Keratinocyte (primary cell): ENCODE measurements around the gene OR10V1. TPM values are rescaled to one million over a fixed set of nuclear protein-coding genes. Genes with fewer than 3 reads are reported as not detected.

ENCODE experiments used
- DNase-seq: peaks from one replicate; pipeline ENCODE4 v3.0.0-alpha.2; 2011; ENCODE audit warnings: low read depth, missing footprints, low spot score
- FAIRE-seq: peaks from 2 replicates; lab custom pipeline; 2011; peaks lifted over from hg19 to GRCh38; lab: Jason Lieb, UNC
- H2AFZ ChIP-seq: 2 replicates; pipeline ENCODE4 v1.6.0; 2012; ENCODE audit warnings: low read length, control low read depth, inconsistent platforms; ENCODE audit not compliant: control insufficient read depth
- H3K27ac ChIP-seq: 2 replicates; pipeline ENCODE4 v1.5.1; 2011; ENCODE audit warnings: low read length; ENCODE audit not compliant: control insufficient read depth, insufficient read depth
- H3K27me3 ChIP-seq: 3 replicates; pipeline ENCODE4 v1.6.0; 2011; ENCODE audit warnings: low read length; ENCODE audit not compliant: control insufficient read depth, insufficient read depth; ENCODE audit errors: extremely low read depth
- H3K36me3 ChIP-seq, 2 experiments: 2 replicates in 1 of 2; 3 replicates in 1 of 2; pipeline ENCODE4 v1.5.1; 2011; ENCODE audit warnings: low read length in 2 of 2, mild to moderate bottlenecking in 1 of 2; ENCODE audit not compliant: control insufficient read depth in 2 of 2, insufficient read depth in 2 of 2; ENCODE audit errors: extremely low read depth in 1 of 2
- H3K4me1 ChIP-seq: 3 replicates; pipeline ENCODE4 v1.5.1; 2011; ENCODE audit warnings: low read length; ENCODE audit not compliant: control insufficient read depth, insufficient read depth; ENCODE audit errors: extremely low read depth
- H3K4me2 ChIP-seq: 3 replicates; pipeline ENCODE4 v1.6.0; 2011; ENCODE audit warnings: low read depth, low read length; ENCODE audit not compliant: control insufficient read depth, insufficient read depth; ENCODE audit errors: extremely low read depth
- H3K4me3 ChIP-seq, 3 experiments: fragments of 200-600 bp in 1 of 3; sonication (generic) in 1 of 3; 2 replicates in 2 of 3; 3 replicates in 1 of 3; pipeline ENCODE4 v1.5.1; 2011 to 2016; ENCODE audit warnings: low read length in 3 of 3, mild to moderate bottlenecking in 3 of 3, control low read depth in 2 of 3, inconsistent platforms in 1 of 3, low read depth in 1 of 3, mixed read lengths in 1 of 3, mixed run types in 1 of 3, moderate library complexity in 1 of 3; ENCODE audit not compliant: control insufficient read depth in 2 of 3, insufficient read depth in 2 of 3; ENCODE audit errors: extremely low read depth in 1 of 3
- H3K79me2 ChIP-seq: 2 replicates; pipeline ENCODE4 v1.6.0; 2012; ENCODE audit warnings: low read length; ENCODE audit not compliant: control insufficient read depth, insufficient read depth
- H3K9ac ChIP-seq: 3 replicates; pipeline ENCODE4 v1.6.0; 2011; ENCODE audit warnings: low read length; ENCODE audit not compliant: control insufficient read depth, insufficient read depth; ENCODE audit errors: extremely low read depth
- H3K9me1 ChIP-seq: 3 replicates; pipeline ENCODE4 v1.6.0; 2011; ENCODE audit warnings: low read length; ENCODE audit not compliant: control insufficient read depth, insufficient read depth; ENCODE audit errors: extremely low read depth
- H3K9me3 ChIP-seq: 2 replicates; pipeline ENCODE4 v1.5.1; 2012; ENCODE audit warnings: low read depth, low read length; ENCODE audit not compliant: control insufficient read depth
- H4K20me1 ChIP-seq: 3 replicates; pipeline ENCODE4 v1.6.0; 2011; ENCODE audit warnings: low read length; ENCODE audit not compliant: control insufficient read depth, insufficient read depth; ENCODE audit errors: extremely low read depth
- CTCF ChIP-seq, 3 experiments: IDR thresholded peaks in 1 of 3; conservative IDR thresholded peaks in 1 of 3; optimal IDR thresholded peaks in 1 of 3; 2 replicates in 2 of 3; 3 replicates in 1 of 3; pipeline versions ENCODE3 to v1.5.1; 2011; ENCODE audit warnings: low read length in 3 of 3, mild to moderate bottlenecking in 3 of 3, moderate library complexity in 2 of 3, control low read depth in 1 of 3, inconsistent platforms in 1 of 3; ENCODE audit not compliant: insufficient read depth in 2 of 3; ENCODE audit errors: extremely low read depth in 1 of 3
- EZH2 ChIP-seq: IDR thresholded peaks from one replicate; pipeline ENCODE4 v1.6.1; 2012; ENCODE audit warnings: inconsistent platforms, mild to moderate bottlenecking, low read length, moderate library complexity
- dilution Hi-C: fragments of 300-500 bp; cut with MboI; formaldehyde crosslinking; loops from one replicate; pipeline ENCODE4 v1.7.0; 2020; ENCODE audit warnings: low sequenced_read_pairs; ENCODE audit not compliant: extremely low pct_ligation_motif_present
- polyA plus RNA-seq, 5 experiments: library from polyadenylated mRNA; depleted of rRNA in 3 of 5; stranded (reverse) in 3 of 5; stranded (forward) in 1 of 5; unstranded in 1 of 5; fragments of >200 nt; gene quantifications; 1 replicate in 1 of 5; 2 replicates in 3 of 5; 3 replicates in 1 of 5; pipeline versions ENCODE4 v1.2.1 to v1.2.3, GENCODE V29; 2011 to 2012; ENCODE audit warnings: missing spikeins in 2 of 5, low read depth in 1 of 5, low replicate concordance in 1 of 5

Gene OR10V1
- polyA plus RNA-seq, 1 donor (not counting 4 experiments of a cell fraction or from before 2014, with no cell fraction given), result not detected

- Histone ChIP-seq H3K4me1 (no peaks in the 10 kb centered on the region), H3K9ac (no peak overlapping the region), H2AFZ (peak overlapping the region; percentile 45), H3K9me3 (no peaks in the 10 kb centered on the region), H3K4me2 (no peak overlapping the region), H3K4me3 (no peak overlapping the region), H3K36me3 (no peaks in the 10 kb centered on the region), H3K9me1 (no peaks in the 10 kb centered on the region), H3K27me3 (no peaks in the 10 kb centered on the region), H4K20me1 (no peaks in the 10 kb centered on the region), H3K79me2 (no peaks in the 10 kb centered on the region), H3K27ac (no peak overlapping the region)
- FAIRE-seq (no peak), DNase-seq (no peak)
- dilution Hi-C loops, result no loop called here
- no peak for TF ChIP-seq CTCF (optimal IDR thresholded peaks at IDR 0.05 in 1 of 3, IDR thresholded peaks at IDR 0.05 in 1 of 3, conservative IDR thresholded peaks at IDR 0.05 in 1 of 3; ENCODE audit: extremely low read depth in 1 of 3, insufficient read depth in 2 of 3, low read length in 3 of 3)
These were observed 15.3 kb upstream of the OR10V1 start for GRCh38 chr11:59728913-59729312.

- H4K20me1 ChIP-seq, result no peaks in the 10 kb centered on the region
- dilution Hi-C loops, result no loop called here
- no peak for DNase-seq
These were observed 14.5 kb upstream of the OR10V1 start for GRCh38 chr11:59728154-59728553.

More at GRCh38 chr11:59728154-59728553, 14.5 kb upstream of the OR10V1 start:
- no peak overlapping the region for H3K4me3 ChIP-seq
- no peak overlapping the region for H3K27ac ChIP-seq
- H3K36me3 ChIP-seq, result no peaks in the 10 kb centered on the region
- H3K4me2 ChIP-seq, result no peak overlapping the region
- H3K79me2 ChIP-seq, result no peaks in the 10 kb centered on the region
- no peaks in the 10 kb centered on the region for H3K27me3 ChIP-seq
- TF ChIP-seq CTCF (optimal IDR thresholded peaks at IDR 0.05 in 1 of 3, IDR thresholded peaks at IDR 0.05 in 1 of 3, conservative IDR thresholded peaks at IDR 0.05 in 1 of 3; ENCODE audit: extremely low read depth in 1 of 3, insufficient read depth in 2 of 3, low read length in 3 of 3) (no peak), EZH2 (no peak)
- H3K9me1 ChIP-seq, result no peaks in the 10 kb centered on the region
- no peak for FAIRE-seq
- H3K4me1 ChIP-seq, result no peaks in the 10 kb centered on the region
- no peak overlapping the region for H2AFZ ChIP-seq
- H3K9ac ChIP-seq, result no peak overlapping the region
- no peaks in the 10 kb centered on the region for H3K9me3 ChIP-seq
